H1 (cell line): ENCODE measurements around the gene NANOS2. TPM values are rescaled to one million over a fixed set of nuclear protein-coding genes. Genes with fewer than 3 reads are reported as not detected.

Source experiments
- CTCF ChIA-PET: fragments of 300-600 bp; sonication (Branson Sonifier 250); formaldehyde crosslinking; loops from one replicate; lab custom pipeline; 2021; ENCODE audit not compliant: partially characterized antibody; lab: Charles Lee
- POLR2A ChIA-PET: fragments of 300-600 bp; sonication (Branson Sonifier 250); formaldehyde crosslinking; loops from one replicate; lab custom pipeline; 2021; ENCODE audit warnings: inconsistent platforms; ENCODE audit not compliant: partially characterized antibody; lab: Charles Lee
- DNase-seq, 2 experiments: peaks; one replicate each; pipeline versions ENCODE4 v3.0.0 to v3.0.0-alpha.2; 2010 to 2022; ENCODE audit warnings: low spot score in 2 of 2, low read depth in 1 of 2, mixed read lengths in 1 of 2
- FAIRE-seq: peaks from 2 replicates; lab custom pipeline; 2011; peaks lifted over from hg19 to GRCh38; lab: Jason Lieb, UNC
- H2AFZ ChIP-seq: 2 replicates; pipeline ENCODE4 v1.8.1; 2012; ENCODE audit warnings: low read length, inconsistent platforms
- H2AK5ac ChIP-seq: 2 replicates; pipeline ENCODE4 v1.6.1; 2013; ENCODE audit warnings: low read depth, low read length
- H2BK120ac ChIP-seq: replicated peaks from 2 replicates; pipeline ENCODE3; 2013; ENCODE audit warnings: low read depth, low read length, inconsistent platforms
- H2BK12ac ChIP-seq: 2 replicates; pipeline ENCODE4 v1.6.1; 2013; ENCODE audit warnings: low read depth, low read length
- H2BK15ac ChIP-seq: 2 replicates; pipeline ENCODE4 v1.6.1; 2013; ENCODE audit warnings: low read length
- H2BK20ac ChIP-seq: 2 replicates; pipeline ENCODE4 v1.6.1; 2013; ENCODE audit warnings: low read length
- H2BK5ac ChIP-seq: 2 replicates; pipeline ENCODE4 v1.6.1; 2013; ENCODE audit warnings: low read depth, low read length
- H3K14ac ChIP-seq: 2 replicates; pipeline ENCODE4 v1.6.1; 2013; ENCODE audit warnings: inconsistent platforms; ENCODE audit not compliant: insufficient read length
- H3K18ac ChIP-seq: 2 replicates; pipeline ENCODE4 v1.6.1; 2013; ENCODE audit warnings: low read length; ENCODE audit errors: extremely low read depth
- H3K23ac ChIP-seq: 2 replicates; pipeline ENCODE4 v1.6.1; 2013; ENCODE audit warnings: inconsistent platforms; ENCODE audit not compliant: insufficient read length
- H3K23me2 ChIP-seq: 2 replicates; pipeline ENCODE4 v1.6.1; 2013; ENCODE audit warnings: low read depth, low read length
- H3K27ac ChIP-seq: 2 replicates; pipeline ENCODE4 v1.6.1; 2011; ENCODE audit warnings: low read depth, low read length, inconsistent platforms
- H3K27me3 ChIP-seq, 4 experiments: replicated peaks in 1 of 4; 1 replicate in 1 of 4; 2 replicates in 3 of 4; pipeline versions ENCODE4 v1.6.1 to v1.8.1; 2011 to 2013; ENCODE audit warnings: low read length in 3 of 4, mild to moderate bottlenecking in 3 of 4, inconsistent platforms in 2 of 4, mixed read lengths in 2 of 4, moderate library complexity in 1 of 4; ENCODE audit not compliant: control insufficient read depth in 3 of 4, insufficient read depth in 3 of 4; ENCODE audit errors: extremely low read depth in 1 of 4
- H3K36me3 ChIP-seq, 4 experiments: 2 replicates each; pipeline versions ENCODE4 v1.6.1 to v1.8.1; 2011 to 2013; ENCODE audit warnings: mild to moderate bottlenecking in 4 of 4, low read length in 3 of 4, moderate library complexity in 2 of 4, control low read depth in 1 of 4, inconsistent platforms in 1 of 4; ENCODE audit not compliant: insufficient read depth in 4 of 4, control insufficient read depth in 2 of 4
- H3K4ac ChIP-seq: replicated peaks from 2 replicates; pipeline ENCODE3; 2013; ENCODE audit warnings: low read length, low read depth, mixed read lengths, inconsistent platforms; ENCODE audit not compliant: insufficient read length
- H3K4me1 ChIP-seq, 4 experiments: replicated peaks in 1 of 4; 1 replicate in 1 of 4; 2 replicates in 3 of 4; pipeline versions ENCODE4 v1.6.1 to v1.8.1; 2011 to 2013; ENCODE audit warnings: low read length in 3 of 4, inconsistent platforms in 2 of 4, mixed read lengths in 1 of 4; ENCODE audit not compliant: insufficient read depth in 4 of 4, control insufficient read depth in 3 of 4
- H3K4me2 ChIP-seq, 2 experiments: 2 replicates each; pipeline versions ENCODE4 v1.6.1 to v1.8.1; 2011 to 2013; ENCODE audit warnings: low read depth in 2 of 2, low read length in 2 of 2, control low read depth in 1 of 2, inconsistent platforms in 1 of 2, mild to moderate bottlenecking in 1 of 2; ENCODE audit not compliant: insufficient read depth in 1 of 2
- H3K4me3 ChIP-seq, 4 experiments: fragments of 200-600, 300-600 bp in 1 of 4; sonication (generic), shearing (Covaris generic), sonication (Bioruptor Twin) in 1 of 4; 2 replicates each; pipeline versions ENCODE4 v1.5.1 to v1.8.1; 2011 to 2016; ENCODE audit warnings: low read length in 4 of 4, low read depth in 3 of 4, control low read depth in 2 of 4, inconsistent platforms in 2 of 4, mild to moderate bottlenecking in 2 of 4, mixed read lengths in 1 of 4, moderate library complexity in 1 of 4; ENCODE audit not compliant: insufficient read depth in 2 of 4; ENCODE audit errors: extremely low read depth in 1 of 4
- H3K56ac ChIP-seq: replicated peaks from 2 replicates; pipeline ENCODE3; 2013; ENCODE audit warnings: low read depth, mild to moderate bottlenecking, mixed read lengths, low read length, inconsistent platforms; ENCODE audit not compliant: insufficient read length
- H3K79me1 ChIP-seq: 2 replicates; pipeline ENCODE4 v1.6.1; 2013; ENCODE audit warnings: low read depth, low read length, control low read depth
- H3K79me2 ChIP-seq, 2 experiments: 2 replicates each; pipeline versions ENCODE4 v1.6.1 to v1.8.1; 2012 to 2013; ENCODE audit warnings: low read length in 2 of 2, mild to moderate bottlenecking in 2 of 2, inconsistent platforms in 1 of 2; ENCODE audit not compliant: insufficient read depth in 2 of 2, control insufficient read depth in 1 of 2
- H3K9ac ChIP-seq, 4 experiments: replicated peaks in 1 of 4; 1 replicate in 1 of 4; 2 replicates in 3 of 4; pipeline versions ENCODE4 v1.6.1 to v1.8.1; 2011 to 2013; ENCODE audit warnings: low read depth in 3 of 4, low read length in 3 of 4, control low read depth in 2 of 4, mild to moderate bottlenecking in 2 of 4, moderate library complexity in 2 of 4, inconsistent platforms in 1 of 4; ENCODE audit errors: extremely low read depth in 1 of 4
- H3K9me3 ChIP-seq, 2 experiments: 2 replicates each; pipeline versions ENCODE4 v1.6.1 to v1.8.1; 2012 to 2013; ENCODE audit warnings: mild to moderate bottlenecking in 2 of 2, moderate library complexity in 2 of 2, control low read depth in 1 of 2, inconsistent platforms in 1 of 2, low read depth in 1 of 2, low read length in 1 of 2, mixed read lengths in 1 of 2; ENCODE audit not compliant: insufficient read depth in 2 of 2
- H4K20me1 ChIP-seq, 2 experiments: replicated peaks in 1 of 2; 2 replicates each; pipeline versions ENCODE3 to v1.8.1; 2011 to 2013; ENCODE audit warnings: inconsistent platforms in 2 of 2, low read length in 2 of 2, mild to moderate bottlenecking in 1 of 2; ENCODE audit not compliant: insufficient read depth in 2 of 2, control insufficient read depth in 1 of 2
- H4K5ac ChIP-seq: 2 replicates; pipeline ENCODE4 v1.6.1; 2013; ENCODE audit warnings: low read length, low read depth, mixed read lengths, inconsistent platforms; ENCODE audit not compliant: insufficient read length
- H4K8ac ChIP-seq: 2 replicates; pipeline ENCODE4 v1.8.0; 2013; ENCODE audit warnings: mild to moderate bottlenecking, moderate library complexity, low read length, inconsistent platforms; ENCODE audit not compliant: insufficient read depth; ENCODE audit errors: extremely low read depth
- H4K91ac ChIP-seq: replicated peaks from 2 replicates; pipeline ENCODE3; 2013; ENCODE audit warnings: low read length, mixed read lengths, inconsistent platforms; ENCODE audit not compliant: insufficient read length
- ASH2L ChIP-seq: fragments of 200-600, 300-600 bp; sonication (generic); IDR thresholded peaks from one replicate; pipeline ENCODE4 v1.7.1; 2017; ENCODE audit warnings: low read length
- CBX8 ChIP-seq: fragments of 300-800, 300-1000 bp; sonication (generic); IDR thresholded peaks from 2 replicates; pipeline ENCODE4 v1.7.1; 2016; ENCODE audit warnings: low read depth, low read length, borderline replicate concordance
- CEBPB ChIP-seq: IDR thresholded peaks from 2 replicates; pipeline ENCODE4 v1.6.1; 2012; ENCODE audit warnings: low read depth, low read length
- CHD1 ChIP-seq: IDR thresholded peaks from 2 replicates; pipeline ENCODE4 v1.6.1; 2012; ENCODE audit warnings: low read depth, low read length, improper control_type of control experiment
- EGR1 ChIP-seq: IDR thresholded peaks from 2 replicates; pipeline ENCODE4 v1.6.1; 2011; ENCODE audit warnings: low read depth, low read length, borderline replicate concordance
- KDM4A ChIP-seq: IDR thresholded peaks from one replicate; pipeline ENCODE4 v1.7.1; 2012; ENCODE audit warnings: low read depth, mild to moderate bottlenecking, moderate library complexity, low read length, inconsistent platforms; ENCODE audit not compliant: severe bottlenecking
- POLR2AphosphoS5 ChIP-seq: IDR thresholded peaks from 2 replicates; pipeline ENCODE4 v1.6.1; 2011; ENCODE audit warnings: low read depth, low read length
- RFX5 ChIP-seq: IDR thresholded peaks from 2 replicates; pipeline ENCODE4 v1.6.1; 2011; ENCODE audit warnings: low read depth, low read length, improper control_type of control experiment, borderline replicate concordance
- SUZ12 ChIP-seq: fragments of 200-600 bp; sonication (generic); IDR thresholded peaks from 2 replicates; pipeline ENCODE4 v1.6.1; 2012; ENCODE audit warnings: mild to moderate bottlenecking, inconsistent platforms, low read length, moderate library complexity, mixed read lengths
- YY1 ChIP-seq: IDR thresholded peaks from 2 replicates; pipeline ENCODE4 v1.6.1; 2011; ENCODE audit warnings: low read depth, mild to moderate bottlenecking, low read length
- WGBS, 2 experiments: shearing (Covaris generic) in 1 of 2; methylation state at CpG; one replicate each; pipeline versions ENCODE4 v1.1.6 to v1.1.7; 2013 to 2015; ENCODE audit warnings: low lambda C conversion rate in 2 of 2, mixed read lengths in 2 of 2, inconsistent platforms in 1 of 2, low coverage in 1 of 2, missing lambda C conversion rate in 1 of 2; ENCODE audit not compliant: insufficient replicate concordance in 2 of 2, insufficient coverage in 1 of 2, insufficient read length in 1 of 2; ENCODE audit errors: extremely low coverage in 1 of 2, missing lambda C conversion rate in 1 of 2; 5-methylcytosine and 5-hydroxymethylcytosine counted together
- polyA plus RNA-seq, 7 experiments: library from polyadenylated mRNA; depleted of rRNA in 3 of 7; stranded (reverse) in 5 of 7; unstranded in 2 of 7; fragments of >200 nt in 5 of 7; fragments of 200-250 nt in 2 of 7; gene quantifications; 1 replicate in 5 of 7; 2 replicates in 1 of 7; 4 replicates in 1 of 7; pipeline versions ENCODE4 v1.2.1 to v1.2.3, GENCODE V29; 2011 to 2013; ENCODE audit warnings: missing spikeins in 2 of 7, mixed read lengths in 2 of 7
- total RNA-seq: library from RNA; stranded (reverse); fragmentation: NEBNext Ultra II Directional; extraction: Animal tissue kit (Norgen Biotek cat#: 25700); gene quantifications from 2 replicates; pipeline ENCODE4 v1.2.1, GENCODE V29; 2021
- TF ChIP-seq, protein P1 (sequence below): IDR thresholded peaks from 2 replicates; pipeline ENCODE4 v1.6.1; 2012; ENCODE audit warnings: inconsistent platforms
- TF ChIP-seq, protein P2 (sequence below), 3 experiments: IDR thresholded peaks; 1 replicate in 2 of 3; 2 replicates in 1 of 3; pipeline versions ENCODE4 v1.5.1 to v1.6.1; 2011; ENCODE audit warnings: low read length in 3 of 3, mild to moderate bottlenecking in 3 of 3, inconsistent platforms in 2 of 3, low read depth in 1 of 3, moderate library complexity in 1 of 3; ENCODE audit not compliant: insufficient read depth in 1 of 3; ENCODE audit errors: control extremely low read depth in 1 of 3

The NANOS2 gene
- total and polyA plus RNA-seq, 2 of the 8 experiments (the other 6 are each of a cell fraction or from before 2014, with no cell fraction given) = 0.20 TPM; not detected in 1

DNA sequence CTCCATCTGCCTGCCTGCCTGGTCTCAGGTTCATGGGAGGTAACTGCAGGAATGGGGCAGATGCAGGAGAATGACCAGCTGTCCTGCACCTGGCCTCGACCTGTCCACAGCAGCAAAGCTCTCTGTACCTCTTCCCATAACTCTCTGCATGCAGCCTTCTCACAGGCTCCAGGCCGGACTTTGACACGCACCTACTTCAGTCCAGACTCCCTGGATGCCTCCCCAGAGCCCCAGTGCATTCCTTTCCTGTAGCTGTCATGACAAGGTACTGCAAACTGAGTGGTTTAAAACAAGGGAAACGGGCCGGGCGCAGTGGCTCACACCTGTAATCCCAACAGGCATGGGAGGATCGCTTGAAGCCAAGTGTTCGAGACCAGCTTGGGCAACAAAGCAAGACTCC lies 3.3 kb downstream of the NANOS2 start:
- Histone ChIP-seq H2BK15ac (no peak overlapping the region), H4K91ac (no peak overlapping the region), H3K27ac (no peak overlapping the region), H2AK5ac (no peak overlapping the region), H3K79me1 (no peaks in the 10 kb centered on the region), H3K4me3 (no peak overlapping the region), H3K4me2 (no peak overlapping the region), H4K5ac (no peak overlapping the region), H3K36me3 (no peaks in the 10 kb centered on the region), H3K9ac (no peak overlapping the region), H2AFZ (no peak overlapping the region), H3K18ac (no peak overlapping the region), H2BK5ac (no peak overlapping the region), H3K4me1 (peaks cover 0 to 3% (median 0%) of the 10 kb centered on the region in 4 experiments; a peak in 3 of 7 replicates), H4K20me1 (no peaks in the 10 kb centered on the region), H3K4ac (no peak overlapping the region), H3K56ac (no peak overlapping the region), H3K23ac (no peak overlapping the region), H4K8ac (no peak overlapping the region; the same call in 1 of the 2 replicates), H3K79me2 (no peaks in the 10 kb centered on the region), H3K9me3 (no peaks in the 10 kb centered on the region), H2BK20ac (no peak overlapping the region), H3K14ac (no peak overlapping the region), H2BK120ac (no peak overlapping the region), H2BK12ac (no peak overlapping the region), H3K27me3 (no peaks in the 10 kb centered on the region), H3K23me2 (no peaks in the 10 kb centered on the region; the same call in 1 of the 2 replicates)
- CTCF ChIA-PET = interaction anchor here (0.6 to 1.5 kb wide), 5 partner anchors 75 to 278 kb away, joined by 3 to 5 read pairs (median 3); no protein-coding TSS in a partner anchor
- POLR2A ChIA-PET = interaction anchor here (0.7 to 1.0 kb wide), 2 partner anchors 8 to 46 kb away, joined by 3 read pairs; no protein-coding TSS in a partner anchor
- DNase-seq (no peak), FAIRE-seq (no peak)
- WGBS, 2 experiments = 83% methylated on average over 8 of the region's 8 CpGs; no CpG with 5 or more reads in 1 of the 2 experiments
- TF ChIP-seq EGR1 = no peak
- TF ChIP-seq CEBPB = no peak
- no peak for TF ChIP-seq CBX8
- TF ChIP-seq, protein P1, sequence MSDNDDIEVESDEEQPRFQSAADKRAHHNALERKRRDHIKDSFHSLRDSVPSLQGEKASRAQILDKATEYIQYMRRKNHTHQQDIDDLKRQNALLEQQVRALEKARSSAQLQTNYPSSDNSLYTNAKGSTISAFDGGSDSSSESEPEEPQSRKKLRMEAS = no peak
- no peak for TF ChIP-seq ASH2L
- no peak for TF ChIP-seq CHD1
- TF ChIP-seq KDM4A = no peak
- no peak for TF ChIP-seq YY1
- no peak for TF ChIP-seq RFX5
- no peak for TF ChIP-seq POLR2AphosphoS5
- TF ChIP-seq, protein P2, sequence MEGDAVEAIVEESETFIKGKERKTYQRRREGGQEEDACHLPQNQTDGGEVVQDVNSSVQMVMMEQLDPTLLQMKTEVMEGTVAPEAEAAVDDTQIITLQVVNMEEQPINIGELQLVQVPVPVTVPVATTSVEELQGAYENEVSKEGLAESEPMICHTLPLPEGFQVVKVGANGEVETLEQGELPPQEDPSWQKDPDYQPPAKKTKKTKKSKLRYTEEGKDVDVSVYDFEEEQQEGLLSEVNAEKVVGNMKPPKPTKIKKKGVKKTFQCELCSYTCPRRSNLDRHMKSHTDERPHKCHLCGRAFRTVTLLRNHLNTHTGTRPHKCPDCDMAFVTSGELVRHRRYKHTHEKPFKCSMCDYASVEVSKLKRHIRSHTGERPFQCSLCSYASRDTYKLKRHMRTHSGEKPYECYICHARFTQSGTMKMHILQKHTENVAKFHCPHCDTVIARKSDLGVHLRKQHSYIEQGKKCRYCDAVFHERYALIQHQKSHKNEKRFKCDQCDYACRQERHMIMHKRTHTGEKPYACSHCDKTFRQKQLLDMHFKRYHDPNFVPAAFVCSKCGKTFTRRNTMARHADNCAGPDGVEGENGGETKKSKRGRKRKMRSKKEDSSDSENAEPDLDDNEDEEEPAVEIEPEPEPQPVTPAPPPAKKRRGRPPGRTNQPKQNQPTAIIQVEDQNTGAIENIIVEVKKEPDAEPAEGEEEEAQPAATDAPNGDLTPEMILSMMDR (IDR thresholded peaks at IDR 0.05; ENCODE audit: control extremely low read depth in 1 of 3, insufficient read depth in 1 of 3, low read depth in 1 of 3, low read length in 3 of 3) = no peak
- no peak for TF ChIP-seq SUZ12
